IgD-negative memory B cell (primary cell): ENCODE results near the gene TGM4. TPM values are rescaled to one million over a fixed set of nuclear protein-coding genes. Genes with fewer than 3 reads are reported as not detected.
A peak's percentile ranks its signal among the peaks of the same experiment; 100 is the strongest.

Experiments used
- H3K27ac Mint-ChIP-seq, 3 donors: one replicate each; pipeline ENCODE4 v1.8.0; 2020 to 2022; ENCODE audit warnings: mild to moderate bottlenecking in 3 of 3, mixed read lengths in 3 of 3, moderate library complexity in 1 of 3
- H3K27me3 Mint-ChIP-seq: one replicate; pipeline ENCODE4 v1.8.0; 2021; ENCODE audit warnings: mixed read lengths
- H3K36me3 Mint-ChIP-seq: one replicate; pipeline ENCODE4 v1.8.0; 2020; ENCODE audit warnings: mild to moderate bottlenecking, mixed read lengths
- H3K4me1 Mint-ChIP-seq, 3 donors: one replicate each; pipeline ENCODE4 v1.8.0; 2020 to 2022; ENCODE audit warnings: mixed read lengths in 3 of 3, mild to moderate bottlenecking in 1 of 3
- H3K4me3 Mint-ChIP-seq, 4 donors: one replicate each; pipeline ENCODE4 v1.8.0; 2020 to 2022; ENCODE audit warnings: mild to moderate bottlenecking in 4 of 4, mixed read lengths in 4 of 4, moderate library complexity in 3 of 4
- H3K9me3 Mint-ChIP-seq, 3 donors: one replicate each; pipeline ENCODE4 v1.8.0; 2020 to 2021; ENCODE audit warnings: mixed read lengths in 3 of 3, mild to moderate bottlenecking in 1 of 3
- polyA plus RNA-seq: library from polyadenylated mRNA; unstranded; fragments of 300-500 nt; fragmentation: Illumina TruSeq; gene quantifications from one replicate; pipeline ENCODE4 v1.2.3, GENCODE V29; 2021

Gene TGM4
- polyA plus RNA-seq, 1 donor from 2014 or later, result 0.06 TPM

DNA sequence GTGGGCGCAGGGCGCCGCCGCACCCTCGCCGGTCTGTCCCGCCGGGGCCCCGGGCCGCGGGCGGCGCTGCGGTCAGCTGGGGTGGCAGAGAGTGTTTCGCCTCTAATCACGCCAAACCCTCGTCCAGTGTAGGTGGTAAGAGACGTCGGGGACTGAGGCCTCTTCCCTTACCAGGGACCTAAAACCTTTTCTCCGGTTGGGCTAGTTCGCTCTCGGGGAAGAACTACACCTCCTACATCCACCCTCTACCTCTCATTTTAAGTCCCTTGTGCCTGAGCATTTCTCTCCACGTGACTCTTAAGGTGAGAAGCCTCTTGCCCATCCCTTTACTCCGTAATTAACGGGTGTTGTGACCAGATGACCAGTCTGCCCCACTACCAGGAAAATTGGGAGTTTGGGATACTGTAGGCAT, 12.2 kb upstream of the TGM4 start:
- Mint-ChIP-seq H3K27ac (peak overlapping the region in 2 of 3 donors; percentile 32 to 79), H3K4me1 (peaks cover 8 to 17% (median 11%) of the 10 kb centered on the region in 3 donors), H3K36me3 (peaks cover 2% of the 10 kb centered on the region), H3K4me3 (peak overlapping the region; percentile 82 to 96 (median 92)), H3K9me3 (peaks cover 0 to 2% (median 0%) of the 10 kb centered on the region in 3 donors), H3K27me3 (no peaks in the 10 kb centered on the region)

DNA sequence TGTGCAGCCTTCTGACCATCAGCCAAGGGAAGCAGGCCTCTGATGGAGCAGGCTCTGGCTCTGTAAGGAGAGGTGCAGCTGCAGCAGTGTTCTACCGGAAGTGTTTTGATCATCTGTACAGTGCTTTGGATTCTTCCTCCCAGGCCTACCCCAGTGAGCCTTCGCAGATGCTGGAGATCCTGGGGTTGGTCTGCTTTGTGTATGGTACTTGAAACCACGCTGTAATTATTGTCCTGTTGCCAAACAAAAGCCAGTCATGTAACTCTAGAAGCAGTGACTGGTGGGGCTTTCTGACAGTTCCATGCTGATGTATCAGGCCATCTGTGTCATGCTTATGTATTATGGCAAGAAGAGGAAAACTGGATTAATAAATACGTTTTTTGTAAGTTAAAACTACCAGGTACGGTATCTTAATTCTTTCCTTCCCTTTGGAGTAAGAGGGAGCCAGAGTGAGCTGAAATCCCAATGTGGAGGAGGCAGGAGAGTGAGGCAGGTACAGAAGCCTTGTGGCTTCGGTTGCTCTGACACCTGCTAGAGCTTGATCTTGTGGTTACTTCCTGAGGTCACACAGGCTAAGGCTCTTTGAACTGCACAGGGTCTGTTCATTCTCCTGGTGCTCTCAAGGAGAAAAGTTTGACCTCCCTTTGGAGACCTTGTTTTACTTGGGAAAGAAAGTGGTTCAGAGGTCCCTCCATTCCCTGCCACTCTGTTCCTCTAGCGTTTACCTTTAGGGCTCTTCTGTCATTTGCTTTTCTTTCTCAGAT, 9.0 kb upstream of the TGM4 start:
- Mint-ChIP-seq H3K9me3 (peaks cover 0 to 3% (median 2%) of the 10 kb centered on the region in 3 donors), H3K27me3 (no peaks in the 10 kb centered on the region), H3K4me3 (peak overlapping the region in 1 of 4 donors; percentile 60), H3K4me1 (peaks cover 8 to 17% (median 11%) of the 10 kb centered on the region in 3 donors), H3K36me3 (peaks cover 4% of the 10 kb centered on the region), H3K27ac (peak overlapping the region in 2 of 3 donors; percentile 31 to 53)

DNA sequence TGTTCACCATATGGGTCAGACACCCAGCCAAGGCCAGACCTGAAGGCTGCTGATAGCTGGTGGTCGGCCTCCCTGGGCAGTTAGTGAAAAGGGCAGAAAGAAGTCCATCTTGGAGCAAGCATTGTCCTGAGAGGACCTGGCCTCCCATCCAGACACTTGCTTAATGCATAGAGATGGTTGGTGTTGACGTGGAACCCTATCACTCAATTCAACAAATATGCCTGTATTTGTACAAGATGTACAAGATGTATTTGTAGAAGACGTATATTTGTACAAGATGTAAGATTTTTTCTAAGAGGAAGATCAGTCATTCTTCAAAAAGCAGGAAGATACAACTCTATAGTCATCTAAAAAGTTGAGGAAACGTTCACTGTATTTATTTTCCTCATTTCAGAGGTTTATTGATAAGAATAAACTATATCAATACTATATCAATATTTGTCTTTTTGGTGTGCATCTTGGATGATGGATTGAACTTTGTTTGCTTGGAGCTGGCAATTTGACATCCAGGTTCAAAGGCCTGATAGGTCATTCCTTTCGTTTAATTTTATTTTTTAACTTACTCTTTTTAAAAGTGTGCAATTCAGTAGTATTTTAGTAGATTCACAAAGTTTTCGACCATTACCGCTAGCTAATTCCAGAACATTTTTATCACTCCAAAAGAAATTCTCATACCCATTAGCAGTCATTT, 6.8 kb upstream of the TGM4 start:
- Mint-ChIP-seq H3K9me3 (peaks cover 0 to 3% (median 0%) of the 10 kb centered on the region in 3 donors), H3K27ac (peak overlapping the region in 1 of 3 donors; percentile 5), H3K27me3 (no peaks in the 10 kb centered on the region), H3K36me3 (peaks cover 4% of the 10 kb centered on the region), H3K4me3 (no peak overlapping the region), H3K4me1 (peaks cover 6 to 13% (median 8%) of the 10 kb centered on the region in 3 donors)

- H3K27ac Mint-ChIP-seq, result no peak overlapping the region
- H3K4me3 Mint-ChIP-seq, result no peak overlapping the region
- H3K9me3 Mint-ChIP-seq, result peaks cover 0 to 3% (median 0%) of the 10 kb centered on the region in 3 donors
- peaks cover 2 to 5% (median 2%) of the 10 kb centered on the region in 3 donors for H3K4me1 Mint-ChIP-seq
- H3K27me3 Mint-ChIP-seq, result no peaks in the 10 kb centered on the region
- H3K36me3 Mint-ChIP-seq, result peaks cover 6% of the 10 kb centered on the region
These were observed 3.9 kb upstream of the TGM4 start for GRCh38 chr3:44870375-44871061.

GRCh38 chr3:44875596-44875995, 1.2 kb downstream of the TGM4 start:
- peaks cover 3% of the 10 kb centered on the region for H3K36me3 Mint-ChIP-seq
- H3K4me1 Mint-ChIP-seq, result peaks cover 0 to 1% (median 0%) of the 10 kb centered on the region in 3 donors
- no peaks in the 10 kb centered on the region for H3K27me3 Mint-ChIP-seq
- no peak overlapping the region for H3K4me3 Mint-ChIP-seq
- no peaks in the 10 kb centered on the region for H3K9me3 Mint-ChIP-seq
- H3K27ac Mint-ChIP-seq, result no peak overlapping the region

DNA sequence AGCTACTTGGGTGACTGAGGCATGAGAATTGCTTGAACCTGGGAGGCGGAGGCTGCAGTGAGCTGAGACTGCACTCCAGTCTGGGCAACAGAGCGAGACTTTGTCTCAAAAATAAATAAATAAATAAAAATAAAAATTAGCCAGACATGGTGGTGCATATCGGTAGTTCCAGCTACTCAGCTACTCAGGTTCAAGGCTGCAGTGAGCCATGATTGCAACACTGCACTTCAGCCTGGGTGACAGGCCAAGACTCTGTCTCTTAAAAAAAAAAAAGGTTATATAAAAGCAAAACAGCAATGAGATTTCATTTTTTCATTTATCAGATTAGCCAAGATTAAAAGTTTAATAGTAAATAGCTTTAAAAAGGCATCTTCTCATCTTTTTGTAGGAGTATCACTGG, 2.9 kb downstream of the TGM4 start:
- Mint-ChIP-seq H3K27ac (no peak overlapping the region), H3K4me1 (peaks cover 0 to 1% (median 0%) of the 10 kb centered on the region in 3 donors), H3K4me3 (no peak overlapping the region), H3K27me3 (no peaks in the 10 kb centered on the region), H3K9me3 (no peaks in the 10 kb centered on the region), H3K36me3 (peaks cover 3% of the 10 kb centered on the region)

DNA sequence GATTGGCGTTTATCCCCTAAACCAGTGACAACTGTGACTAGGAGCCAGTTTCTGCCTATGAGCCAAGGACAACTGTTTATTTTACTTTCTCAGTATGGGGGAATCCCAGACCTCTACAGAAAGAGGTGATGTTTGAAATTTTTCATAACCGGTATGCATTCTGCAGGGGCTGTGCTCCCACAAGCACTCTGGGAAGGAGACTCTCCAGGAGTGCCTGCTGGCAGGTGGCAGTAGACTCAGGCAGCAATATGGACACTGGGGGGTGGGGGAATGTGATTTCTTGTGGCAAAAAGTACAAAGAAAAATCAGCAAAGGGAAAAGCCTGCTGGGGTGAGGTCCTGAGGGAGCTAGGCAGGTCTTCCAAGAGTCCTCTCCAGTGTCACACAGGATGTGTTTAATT, 5.9 kb downstream of the TGM4 start:
- H3K4me1 Mint-ChIP-seq, result peaks cover 0 to 2% (median 1%) of the 10 kb centered on the region in 3 donors

GRCh38 chr3:44883213-44883955, 9.0 kb downstream of the TGM4 start:
- H3K27me3 Mint-ChIP-seq, result peaks cover 4% of the 10 kb centered on the region
- H3K36me3 Mint-ChIP-seq, result no peaks in the 10 kb centered on the region
- no peak overlapping the region for H3K4me3 Mint-ChIP-seq
- peaks cover 0 to 4% (median 2%) of the 10 kb centered on the region in 3 donors for H3K4me1 Mint-ChIP-seq
- H3K9me3 Mint-ChIP-seq, result no peaks in the 10 kb centered on the region
- H3K27ac Mint-ChIP-seq, result no peak overlapping the region

More for the DNA sequence above, 5.9 kb downstream of the TGM4 start:
- H3K36me3 Mint-ChIP-seq, result no peaks in the 10 kb centered on the region
- H3K27ac Mint-ChIP-seq, result no peak overlapping the region
- H3K9me3 Mint-ChIP-seq, result no peaks in the 10 kb centered on the region
- H3K4me3 Mint-ChIP-seq, result no peak overlapping the region
- H3K27me3 Mint-ChIP-seq, result peaks cover 2% of the 10 kb centered on the region

DNA sequence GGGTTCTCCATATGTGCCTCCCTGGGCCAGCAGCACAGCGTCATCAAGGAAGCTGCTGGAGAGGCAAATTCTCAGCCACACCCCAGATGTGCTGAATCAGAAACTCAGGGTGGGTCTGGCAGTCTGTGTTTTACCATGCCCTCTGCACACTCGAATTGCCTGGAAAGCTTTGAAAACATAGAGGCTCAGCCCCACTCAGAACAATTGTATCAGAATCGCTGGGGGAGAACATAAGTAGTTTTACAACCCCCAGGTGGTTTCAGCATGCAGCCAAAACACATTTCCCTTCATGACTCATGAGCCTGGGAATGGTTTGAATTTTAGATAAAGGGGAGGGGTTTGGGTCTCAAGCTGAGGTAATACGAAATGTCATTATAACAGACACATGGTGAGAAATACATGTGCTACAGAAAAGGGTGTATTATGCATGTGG, 9.6 kb downstream of the TGM4 start:
- H3K9me3 Mint-ChIP-seq, result no peaks in the 10 kb centered on the region
- H3K27me3 Mint-ChIP-seq, result peaks cover 4% of the 10 kb centered on the region
- no peak overlapping the region for H3K27ac Mint-ChIP-seq
- no peak overlapping the region for H3K4me3 Mint-ChIP-seq
- H3K36me3 Mint-ChIP-seq, result no peaks in the 10 kb centered on the region
- peaks cover 0 to 3% (median 2%) of the 10 kb centered on the region in 3 donors for H3K4me1 Mint-ChIP-seq

GRCh38 chr3:44885618-44886017, 11.2 kb downstream of the TGM4 start:
- no peak overlapping the region for H3K27ac Mint-ChIP-seq
- no peaks in the 10 kb centered on the region for H3K36me3 Mint-ChIP-seq
- H3K4me3 Mint-ChIP-seq, result no peak overlapping the region
- peaks cover 4% of the 10 kb centered on the region for H3K27me3 Mint-ChIP-seq
- peaks cover 0 to 3% (median 2%) of the 10 kb centered on the region in 3 donors for H3K4me1 Mint-ChIP-seq
- peaks cover 0 to 2% (median 0%) of the 10 kb centered on the region in 3 donors for H3K9me3 Mint-ChIP-seq

DNA sequence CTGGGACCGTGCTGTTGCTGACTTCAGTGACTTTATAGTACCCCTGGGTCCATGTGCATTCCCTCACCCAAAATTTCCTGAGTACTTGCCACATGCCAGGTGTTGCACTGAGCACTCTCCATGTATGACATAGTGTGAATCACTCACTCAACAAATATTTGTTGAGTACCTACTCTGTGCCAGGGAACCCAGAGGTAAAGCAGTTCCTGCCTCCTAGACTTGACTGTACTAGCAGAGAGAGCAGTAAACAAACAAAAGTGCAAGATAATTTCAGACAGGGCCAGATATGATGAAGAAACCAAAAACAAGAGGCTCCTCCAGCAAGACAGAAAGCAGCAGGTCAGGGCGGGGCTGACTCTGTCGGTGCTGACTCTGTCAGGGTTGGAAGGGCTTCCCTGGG, 12.2 kb downstream of the TGM4 start:
- peaks cover 0 to 3% (median 2%) of the 10 kb centered on the region in 3 donors for H3K4me1 Mint-ChIP-seq
- H3K27me3 Mint-ChIP-seq, result peaks cover 4% of the 10 kb centered on the region
- H3K4me3 Mint-ChIP-seq, result no peak overlapping the region
- H3K36me3 Mint-ChIP-seq, result no peaks in the 10 kb centered on the region
- H3K9me3 Mint-ChIP-seq, result peaks cover 0 to 2% (median 0%) of the 10 kb centered on the region in 3 donors
- no peak overlapping the region for H3K27ac Mint-ChIP-seq

DNA sequence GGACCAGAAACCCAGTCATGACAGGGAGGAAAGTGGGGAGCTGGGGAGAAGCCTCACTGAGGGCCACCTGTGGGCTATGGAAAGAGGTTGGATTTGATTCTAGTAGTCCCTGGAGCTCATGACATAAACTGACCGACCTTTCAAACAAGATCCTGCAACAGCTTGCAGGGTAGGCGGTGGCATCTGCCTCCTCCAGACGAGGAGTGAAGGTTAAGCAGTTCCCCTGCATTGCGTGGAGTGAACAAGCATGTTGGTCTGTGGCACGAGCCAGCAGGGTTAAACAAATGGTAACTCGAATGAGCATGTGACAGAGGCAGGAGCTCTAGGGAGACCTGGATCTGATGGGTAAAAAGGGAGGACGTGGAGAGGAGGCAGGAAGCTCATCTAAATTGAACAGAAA, 12.7 kb downstream of the TGM4 start:
- Mint-ChIP-seq H3K4me1 (peaks cover 0 to 3% (median 2%) of the 10 kb centered on the region in 3 donors), H3K9me3 (peaks cover 0 to 2% (median 0%) of the 10 kb centered on the region in 3 donors), H3K36me3 (no peaks in the 10 kb centered on the region), H3K27ac (no peak overlapping the region), H3K4me3 (no peak overlapping the region), H3K27me3 (peaks cover 4% of the 10 kb centered on the region)

DNA sequence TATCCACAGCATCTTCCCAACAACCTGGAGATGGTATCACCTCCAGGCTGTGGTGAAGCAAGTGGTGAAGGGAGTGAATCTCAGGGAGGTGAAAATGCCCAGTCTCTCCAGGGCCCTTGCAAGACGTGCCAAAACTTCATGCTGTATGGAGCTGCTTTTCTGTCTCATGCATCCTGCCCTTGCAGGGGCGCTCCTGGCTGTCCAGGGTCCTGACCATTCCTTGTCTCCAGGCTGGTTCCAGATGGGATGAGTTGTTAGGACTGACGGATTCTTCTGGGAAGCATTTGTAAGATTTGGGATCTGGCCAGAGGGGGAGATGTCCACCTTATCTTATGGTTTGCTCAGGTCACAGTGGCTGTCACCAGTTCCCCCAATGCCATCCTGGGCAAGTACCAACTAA, 15.8 kb downstream of the TGM4 start:
- Mint-ChIP-seq H3K4me3 (no peak overlapping the region), H3K4me1 (peaks cover 0 to 3% (median 0%) of the 10 kb centered on the region in 3 donors), H3K27ac (no peak overlapping the region), H3K27me3 (peaks cover 5% of the 10 kb centered on the region), H3K9me3 (peaks cover 0 to 2% (median 0%) of the 10 kb centered on the region in 3 donors), H3K36me3 (no peaks in the 10 kb centered on the region)

GRCh38 chr3:44890852-44891251, 16.4 kb downstream of the TGM4 start:
- Mint-ChIP-seq H3K36me3 (no peaks in the 10 kb centered on the region), H3K4me3 (no peak overlapping the region), H3K27me3 (peaks cover 5% of the 10 kb centered on the region), H3K4me1 (peaks cover 0 to 3% (median 0%) of the 10 kb centered on the region in 3 donors), H3K27ac (no peak overlapping the region), H3K9me3 (peaks cover 0 to 2% (median 0%) of the 10 kb centered on the region in 3 donors)
